Inflammatory macrophage (primary cell): Measurements from ENCODE around the gene PLK4.
"Not testable (repeated sequence)": the region's sequence is repeated elsewhere in the genome, so short reads cannot be mapped to it uniquely, and the experiment has no call there.

ENCODE experiments used
- DNase-seq, 2 donors: peaks; one replicate each; pipeline ENCODE4 v3.0.0-alpha.2; 2020 to 2022

The PLK4 gene

DNA sequence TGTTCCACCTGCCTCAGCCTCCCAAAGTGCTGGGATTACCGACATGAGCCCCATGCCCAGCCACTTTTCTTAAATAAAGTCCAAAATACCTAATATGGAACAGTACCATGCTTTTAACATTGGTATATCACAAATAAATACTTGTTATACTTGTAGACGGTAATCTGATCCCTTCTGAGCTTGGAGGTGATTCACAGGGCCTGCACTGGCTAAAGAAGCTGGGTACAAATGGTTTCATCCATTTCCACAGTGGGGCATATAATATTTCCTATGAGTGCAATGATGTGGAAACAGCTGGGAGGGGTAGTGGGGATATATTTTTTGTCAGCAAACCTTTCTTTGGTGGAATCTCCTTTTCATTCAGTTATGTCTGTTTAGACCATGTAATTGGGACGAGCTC, 35.8 kb downstream of the PLK4 start:
- no peak for DNase-seq

DNA sequence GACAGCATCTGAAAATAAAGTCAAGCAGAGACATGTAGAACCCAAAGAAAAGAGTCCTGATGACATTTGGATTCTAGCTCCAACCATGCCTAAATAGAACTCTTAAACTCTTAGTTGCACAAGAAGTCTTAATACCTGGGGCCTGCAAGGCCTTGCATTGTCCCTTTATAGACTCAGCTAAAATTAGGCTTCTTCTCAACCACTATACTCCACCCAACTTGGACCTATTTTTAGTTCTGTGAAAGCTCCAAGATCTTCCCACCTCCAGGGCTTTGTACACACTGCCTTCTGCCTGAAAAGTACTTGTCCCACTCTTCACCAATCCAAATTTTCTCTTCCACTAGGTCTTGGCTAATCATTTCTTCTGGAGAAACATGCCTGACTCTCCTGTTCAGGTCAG, 36.5 kb downstream of the PLK4 start:
- DNase-seq, result no peak

DNA sequence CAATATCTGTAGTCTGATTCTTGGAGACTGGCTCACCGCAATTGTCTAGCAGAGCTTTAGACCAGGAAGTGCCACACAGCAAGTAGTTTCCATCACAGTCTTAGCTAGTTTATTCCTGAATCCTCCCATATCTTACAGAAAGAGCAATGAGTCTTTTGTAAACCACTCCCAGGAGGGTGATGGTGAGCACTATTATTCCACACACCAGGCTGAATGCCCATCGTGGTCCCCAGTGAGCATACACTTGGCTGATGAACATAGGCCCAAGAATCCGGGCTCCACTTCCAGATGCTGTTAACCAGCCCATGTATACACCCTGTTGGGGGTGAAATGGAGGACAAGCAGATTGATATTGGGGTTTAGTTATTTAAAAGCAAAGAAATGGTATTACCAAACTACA, 39.8 kb downstream of the PLK4 start:
- no peak for DNase-seq

DNA sequence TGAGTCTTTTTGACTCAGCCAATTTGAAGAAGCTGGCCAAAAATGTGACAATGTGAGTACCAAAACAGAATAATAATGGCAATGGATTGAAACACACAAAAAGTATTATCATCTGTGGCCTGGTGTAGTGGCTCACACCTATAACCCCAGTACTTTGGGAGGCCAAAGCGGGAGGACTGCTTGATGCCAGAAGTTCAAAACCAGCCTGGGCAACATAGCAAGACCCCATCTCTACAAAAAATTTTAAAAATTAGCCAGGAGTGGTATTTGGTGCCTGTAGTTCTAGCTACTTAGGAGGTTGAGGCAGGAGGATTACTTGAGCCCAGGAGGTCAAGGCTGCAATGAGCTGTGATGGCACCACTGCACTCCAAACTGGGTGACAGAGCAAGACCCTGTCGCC, 41.5 kb downstream of the PLK4 start:
- DNase-seq, result no peak

DNA sequence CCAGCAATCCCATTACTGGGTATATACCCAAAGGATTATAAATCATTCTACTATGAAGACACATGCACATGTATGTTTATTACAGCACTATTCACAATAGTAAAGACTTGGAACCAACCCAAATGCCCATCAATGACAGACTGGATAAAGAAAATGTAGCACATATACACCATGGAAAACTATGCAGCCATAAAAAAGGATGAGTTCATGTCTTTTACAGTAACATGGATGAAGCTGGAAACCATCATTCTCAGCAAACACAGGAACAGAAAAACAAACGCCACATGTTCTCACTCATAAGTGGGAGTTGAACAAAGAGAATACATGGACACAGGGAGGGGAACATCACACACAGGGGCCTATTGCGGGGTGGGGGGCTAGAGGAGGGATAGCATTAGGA, 45.0 kb downstream of the PLK4 start:
- not testable (repeated sequence) for DNase-seq

DNA sequence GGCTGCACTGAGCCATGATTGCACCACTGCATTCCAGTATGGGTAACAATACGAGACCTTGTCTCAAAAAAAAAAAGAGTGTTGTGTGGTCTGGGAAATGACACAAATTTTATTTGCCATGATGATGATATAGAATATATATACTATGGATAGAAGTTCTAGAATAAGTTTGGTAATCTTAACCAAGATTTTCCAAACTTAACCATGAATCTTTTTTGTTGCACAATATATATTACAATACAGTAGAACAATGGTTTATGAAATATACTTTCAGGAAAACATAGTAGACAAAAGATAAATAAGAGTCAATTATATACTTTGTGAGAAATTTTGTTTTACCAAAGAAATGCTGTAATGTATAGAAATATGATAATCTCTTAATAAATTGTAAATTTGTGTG, 49.5 kb downstream of the PLK4 start:
- no peak for DNase-seq

DNA sequence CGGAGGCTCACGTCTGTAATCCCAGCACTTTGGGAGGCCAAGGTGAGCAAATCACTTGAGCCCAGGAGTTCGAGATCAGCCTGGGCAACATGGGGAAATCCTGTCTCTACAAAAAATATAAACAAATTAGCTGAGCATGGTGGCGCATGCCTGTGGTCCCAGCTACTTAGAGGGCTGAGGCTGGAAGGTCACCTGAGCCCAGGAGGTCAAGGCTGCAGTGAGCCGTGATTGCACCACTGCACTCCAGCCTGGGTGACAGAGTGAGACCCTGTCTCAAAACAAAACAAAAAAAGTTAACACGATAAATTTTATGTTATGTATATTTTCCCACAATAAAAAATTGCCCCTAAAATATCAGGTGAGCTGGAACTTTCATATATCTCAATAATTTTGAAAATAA, 51.1 kb downstream of the PLK4 start:
- not testable (repeated sequence) for DNase-seq

DNA sequence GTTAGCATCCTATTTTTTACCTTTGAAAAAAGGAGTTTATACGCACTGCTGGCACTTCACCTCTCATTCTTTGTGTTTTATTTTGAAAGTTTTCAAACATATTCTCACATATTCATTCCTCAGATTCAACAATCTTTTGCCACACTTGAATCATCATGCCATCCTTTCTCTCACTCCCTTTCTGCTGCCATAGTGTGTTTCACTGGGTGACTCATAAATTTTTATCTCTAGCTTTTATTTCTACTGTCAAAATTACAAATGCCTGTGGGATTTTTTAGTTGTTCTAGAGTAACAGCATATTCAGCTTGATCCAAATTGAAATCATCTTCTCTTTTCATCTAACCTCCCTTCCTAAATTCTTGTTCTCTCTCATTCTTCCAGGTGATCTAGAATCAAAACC, 56.3 kb downstream of the PLK4 start:
- no peak for DNase-seq
